ENCODE results near the gene PLEKHG4B. TPM values are rescaled to one million over a fixed set of nuclear protein-coding genes. Genes with fewer than 3 reads are reported as not detected.

Gene PLEKHG4B
- polyA plus RNA-seq, 1 donor from 2014 or later = 0.78 TPM

DNA sequence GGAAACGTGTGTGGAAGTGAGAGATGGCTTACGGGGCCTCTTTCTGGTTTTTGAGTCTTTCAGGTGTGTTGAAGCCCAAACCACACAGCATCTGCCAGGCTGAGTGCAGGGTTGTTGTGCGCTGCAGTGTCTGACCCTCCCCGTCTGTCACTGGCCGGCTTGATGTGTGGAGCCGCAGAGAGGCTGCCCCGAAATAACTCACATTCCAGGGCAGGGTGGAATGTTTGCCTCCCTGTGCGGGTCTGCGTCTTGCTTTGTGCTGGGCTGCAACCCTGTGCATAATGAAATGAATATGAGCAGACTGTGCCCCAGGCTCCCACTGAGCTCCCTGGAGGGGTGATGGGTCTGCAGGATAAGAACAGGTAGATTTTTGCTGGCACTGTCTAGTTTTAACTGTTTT, 9.9 kb upstream of the PLEKHG4B start:
- Histone ChIP-seq H3K4me3 (ENCODE audit: low read length) (no peak overlapping the region), H3K27ac (ENCODE audit: low read length) (no peak overlapping the region), H3K9me3 (ENCODE audit: low read length) (no peaks in the 10 kb centered on the region), H4K20me1 (ENCODE audit: insufficient read depth) (no peaks in the 10 kb centered on the region), H3K9me2 (ENCODE audit: insufficient read depth, low read length) (no peaks in the 10 kb centered on the region), H3K79me2 (replicated peaks; ENCODE audit: insufficient read depth, low read length) (no peaks in the 10 kb centered on the region), H3F3A (ENCODE audit: insufficient read depth, low read length, poor library complexity, severe bottlenecking) (no peaks in the 10 kb centered on the region), H2AFZ (ENCODE audit: low read depth, low read length) (no peak overlapping the region), H3K4me2 (ENCODE audit: low read length) (no peak overlapping the region), H3K36me3 (ENCODE audit: insufficient read depth, low read length) (no peaks in the 10 kb centered on the region), H3K27me3 (ENCODE audit: insufficient read depth, low read depth, low read length) (no peaks in the 10 kb centered on the region), H3K9ac (ENCODE audit: low read length) (no peak overlapping the region)
- no peak for TF ChIP-seq SMC3 (conservative IDR thresholded peaks at IDR 0.05; ENCODE audit: poor library complexity)
- TF ChIP-seq, protein P1, sequence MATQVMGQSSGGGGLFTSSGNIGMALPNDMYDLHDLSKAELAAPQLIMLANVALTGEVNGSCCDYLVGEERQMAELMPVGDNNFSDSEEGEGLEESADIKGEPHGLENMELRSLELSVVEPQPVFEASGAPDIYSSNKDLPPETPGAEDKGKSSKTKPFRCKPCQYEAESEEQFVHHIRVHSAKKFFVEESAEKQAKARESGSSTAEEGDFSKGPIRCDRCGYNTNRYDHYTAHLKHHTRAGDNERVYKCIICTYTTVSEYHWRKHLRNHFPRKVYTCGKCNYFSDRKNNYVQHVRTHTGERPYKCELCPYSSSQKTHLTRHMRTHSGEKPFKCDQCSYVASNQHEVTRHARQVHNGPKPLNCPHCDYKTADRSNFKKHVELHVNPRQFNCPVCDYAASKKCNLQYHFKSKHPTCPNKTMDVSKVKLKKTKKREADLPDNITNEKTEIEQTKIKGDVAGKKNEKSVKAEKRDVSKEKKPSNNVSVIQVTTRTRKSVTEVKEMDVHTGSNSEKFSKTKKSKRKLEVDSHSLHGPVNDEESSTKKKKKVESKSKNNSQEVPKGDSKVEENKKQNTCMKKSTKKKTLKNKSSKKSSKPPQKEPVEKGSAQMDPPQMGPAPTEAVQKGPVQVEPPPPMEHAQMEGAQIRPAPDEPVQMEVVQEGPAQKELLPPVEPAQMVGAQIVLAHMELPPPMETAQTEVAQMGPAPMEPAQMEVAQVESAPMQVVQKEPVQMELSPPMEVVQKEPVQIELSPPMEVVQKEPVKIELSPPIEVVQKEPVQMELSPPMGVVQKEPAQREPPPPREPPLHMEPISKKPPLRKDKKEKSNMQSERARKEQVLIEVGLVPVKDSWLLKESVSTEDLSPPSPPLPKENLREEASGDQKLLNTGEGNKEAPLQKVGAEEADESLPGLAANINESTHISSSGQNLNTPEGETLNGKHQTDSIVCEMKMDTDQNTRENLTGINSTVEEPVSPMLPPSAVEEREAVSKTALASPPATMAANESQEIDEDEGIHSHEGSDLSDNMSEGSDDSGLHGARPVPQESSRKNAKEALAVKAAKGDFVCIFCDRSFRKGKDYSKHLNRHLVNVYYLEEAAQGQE (IDR thresholded peaks at IDR 0.05; ENCODE audit: borderline replicate concordance) = no peak
- no peak for TF ChIP-seq EP300 (conservative IDR thresholded peaks at IDR 0.05; ENCODE audit: poor library complexity, severe bottlenecking)
- TF ChIP-seq EZH2 (IDR thresholded peaks at IDR 0.05; ENCODE audit: borderline replicate concordance, insufficient read depth, low read length, poor library complexity, severe bottlenecking) = no peak
- no peak for TF ChIP-seq MXI1 (conservative IDR thresholded peaks at IDR 0.05; ENCODE audit: poor library complexity, severe bottlenecking)
- TF ChIP-seq POLR2AphosphoS5 (IDR thresholded peaks at IDR 0.05) = no peak
- TF ChIP-seq TAF1 (IDR thresholded peaks at IDR 0.05; ENCODE audit: low read depth) = no peak

DNA sequence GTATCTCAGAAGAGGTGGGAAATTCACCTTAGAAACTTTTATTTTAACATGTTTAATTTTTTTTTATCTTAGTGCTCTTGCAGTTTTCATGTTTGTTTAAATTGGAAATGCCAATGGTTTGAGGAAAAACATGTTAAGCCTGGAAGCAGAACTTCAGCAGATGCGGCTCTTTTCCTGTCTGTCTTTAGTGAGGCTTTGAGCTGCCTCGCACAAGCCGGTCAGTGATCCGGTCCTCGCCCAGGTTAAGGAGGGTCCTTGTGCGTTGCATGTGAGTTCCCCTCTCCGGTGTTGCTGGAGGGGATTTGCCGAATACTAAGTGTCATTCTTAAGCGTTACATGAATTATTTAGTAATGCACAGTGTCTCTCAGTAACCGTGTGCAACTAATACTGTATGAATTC, 9.4 kb upstream of the PLEKHG4B start:
- Histone ChIP-seq H3K79me2 (replicated peaks; ENCODE audit: insufficient read depth, low read length) (no peaks in the 10 kb centered on the region), H3K9ac (ENCODE audit: low read length) (no peak overlapping the region), H3F3A (ENCODE audit: insufficient read depth, low read length, poor library complexity, severe bottlenecking) (no peaks in the 10 kb centered on the region), H2AFZ (ENCODE audit: low read depth, low read length) (no peak overlapping the region), H3K9me2 (ENCODE audit: insufficient read depth, low read length) (no peaks in the 10 kb centered on the region), H3K36me3 (ENCODE audit: insufficient read depth, low read length) (no peaks in the 10 kb centered on the region), H4K20me1 (ENCODE audit: insufficient read depth) (no peaks in the 10 kb centered on the region), H3K27me3 (ENCODE audit: insufficient read depth, low read depth, low read length) (no peaks in the 10 kb centered on the region), H3K9me3 (ENCODE audit: low read length) (no peaks in the 10 kb centered on the region), H3K4me3 (ENCODE audit: low read length) (no peak overlapping the region), H3K4me2 (ENCODE audit: low read length) (no peak overlapping the region), H3K27ac (ENCODE audit: low read length) (no peak overlapping the region)
- TF ChIP-seq MXI1 (conservative IDR thresholded peaks at IDR 0.05; ENCODE audit: poor library complexity, severe bottlenecking) (no peak), POLR2AphosphoS5 (IDR thresholded peaks at IDR 0.05) (no peak), EZH2 (IDR thresholded peaks at IDR 0.05; ENCODE audit: borderline replicate concordance, insufficient read depth, low read length, poor library complexity, severe bottlenecking) (no peak), RAD21 (conservative IDR thresholded peaks at IDR 0.05) (no peak), EP300 (conservative IDR thresholded peaks at IDR 0.05; ENCODE audit: poor library complexity, severe bottlenecking) (no peak)
- TF ChIP-seq, protein P2, sequence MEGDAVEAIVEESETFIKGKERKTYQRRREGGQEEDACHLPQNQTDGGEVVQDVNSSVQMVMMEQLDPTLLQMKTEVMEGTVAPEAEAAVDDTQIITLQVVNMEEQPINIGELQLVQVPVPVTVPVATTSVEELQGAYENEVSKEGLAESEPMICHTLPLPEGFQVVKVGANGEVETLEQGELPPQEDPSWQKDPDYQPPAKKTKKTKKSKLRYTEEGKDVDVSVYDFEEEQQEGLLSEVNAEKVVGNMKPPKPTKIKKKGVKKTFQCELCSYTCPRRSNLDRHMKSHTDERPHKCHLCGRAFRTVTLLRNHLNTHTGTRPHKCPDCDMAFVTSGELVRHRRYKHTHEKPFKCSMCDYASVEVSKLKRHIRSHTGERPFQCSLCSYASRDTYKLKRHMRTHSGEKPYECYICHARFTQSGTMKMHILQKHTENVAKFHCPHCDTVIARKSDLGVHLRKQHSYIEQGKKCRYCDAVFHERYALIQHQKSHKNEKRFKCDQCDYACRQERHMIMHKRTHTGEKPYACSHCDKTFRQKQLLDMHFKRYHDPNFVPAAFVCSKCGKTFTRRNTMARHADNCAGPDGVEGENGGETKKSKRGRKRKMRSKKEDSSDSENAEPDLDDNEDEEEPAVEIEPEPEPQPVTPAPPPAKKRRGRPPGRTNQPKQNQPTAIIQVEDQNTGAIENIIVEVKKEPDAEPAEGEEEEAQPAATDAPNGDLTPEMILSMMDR (IDR thresholded peaks at IDR 0.05; ENCODE audit: poor library complexity, severe bottlenecking) = no peak
